Mucosa of stomach (tissue), 1 donor: ENCODE data around the gene C6orf132.

Experiments
- H3K27me3 ChIP-seq: one replicate; pipeline ENCODE4 v1.7.0; 2013; ENCODE audit warnings: mild to moderate bottlenecking, low read length; ENCODE audit not compliant: control insufficient read depth, insufficient read depth
- H3K36me3 ChIP-seq: one replicate; pipeline ENCODE4 v1.7.0; 2013; ENCODE audit warnings: low read length; ENCODE audit not compliant: control insufficient read depth, insufficient read depth
- H3K4me1 ChIP-seq: one replicate; pipeline ENCODE4 v1.7.0; 2013; ENCODE audit warnings: mild to moderate bottlenecking, low read length; ENCODE audit not compliant: control insufficient read depth, insufficient read depth
- H3K4me3 ChIP-seq: one replicate; pipeline ENCODE4 v1.7.0; 2013; ENCODE audit warnings: low read length
- H3K9ac ChIP-seq: one replicate; pipeline ENCODE4 v1.7.0; 2013; ENCODE audit warnings: mild to moderate bottlenecking, low read length, moderate library complexity
- H3K9me3 ChIP-seq: one replicate; pipeline ENCODE4 v1.7.0; 2013; ENCODE audit warnings: mild to moderate bottlenecking, low read length, moderate library complexity; ENCODE audit not compliant: control insufficient read depth
- donor health status: Pancreatic carcinoma.

The C6orf132 gene

DNA sequence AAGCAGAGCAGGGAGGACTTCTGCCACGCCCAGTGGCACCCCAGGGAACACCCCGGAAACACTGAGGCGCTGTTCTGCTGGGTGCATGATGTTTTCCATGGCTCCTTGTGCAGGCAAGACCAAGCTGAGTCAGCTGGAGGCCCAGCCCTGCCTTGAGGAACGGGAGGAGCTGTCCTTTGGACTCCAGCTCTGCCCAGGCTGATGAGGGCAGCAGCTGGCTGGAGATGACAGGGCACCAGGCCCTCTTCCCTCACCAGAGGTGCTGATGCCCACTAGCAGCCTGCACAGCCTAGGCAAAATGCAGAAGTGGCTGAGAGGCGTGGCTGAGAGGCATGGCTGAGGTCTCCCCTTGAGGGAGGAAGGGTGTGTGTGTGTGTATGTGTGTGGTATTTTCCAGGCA, 2.4 kb downstream of the C6orf132 start:
- no peaks in the 10 kb centered on the region for H3K27me3 ChIP-seq
- H3K9ac ChIP-seq: peak overlapping the region; percentile 98
- peaks cover 57% of the 10 kb centered on the region for H3K4me1 ChIP-seq
- peaks cover 4% of the 10 kb centered on the region for H3K36me3 ChIP-seq
- no peaks in the 10 kb centered on the region for H3K9me3 ChIP-seq
- peak overlapping the region; percentile 91 for H3K4me3 ChIP-seq

DNA sequence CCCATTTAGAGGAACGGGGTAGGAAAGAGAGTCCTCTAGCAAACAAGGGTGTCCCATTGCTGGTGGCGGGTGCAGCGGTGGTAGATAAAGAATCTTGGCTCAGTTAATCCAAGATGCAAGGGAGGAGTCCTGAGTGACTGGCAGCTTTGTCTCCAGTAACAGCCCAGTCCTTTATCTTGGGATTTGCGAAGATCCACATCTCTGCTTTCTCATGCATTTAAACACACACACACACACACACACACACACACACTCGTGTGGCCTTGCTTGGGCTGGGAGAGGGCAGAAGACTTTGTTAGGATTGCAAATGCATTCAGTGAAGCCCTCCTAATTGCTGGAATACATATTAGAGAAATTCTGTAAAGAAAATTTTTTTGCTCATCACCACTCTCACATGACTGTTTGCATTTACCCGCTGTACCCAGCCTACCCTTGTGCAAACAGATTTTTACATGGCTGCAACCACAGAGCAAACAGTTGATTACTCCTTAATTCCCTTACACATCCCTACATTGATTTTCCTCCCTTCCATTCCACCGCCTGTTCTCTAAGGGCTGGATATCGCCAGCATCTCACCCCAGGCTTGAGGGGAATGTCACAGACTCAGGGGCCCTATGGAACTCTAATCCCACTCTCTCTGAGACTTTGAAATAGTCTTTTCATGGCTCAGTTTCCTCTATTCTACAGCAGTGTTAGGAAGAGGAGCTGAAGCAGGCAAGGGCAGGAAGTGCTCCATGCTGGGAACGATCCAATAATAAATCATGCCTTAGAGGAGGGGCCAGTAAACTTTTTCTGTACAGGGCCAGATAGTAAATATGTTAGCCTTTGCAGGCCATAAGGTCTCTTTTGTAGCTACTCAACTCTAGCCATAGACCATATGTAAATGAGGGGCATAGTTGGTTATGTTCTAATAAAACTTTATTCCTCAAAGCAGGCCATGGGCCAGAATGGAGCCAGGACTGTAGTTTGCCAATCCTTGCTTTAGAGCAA, 3.5 kb downstream of the C6orf132 start:
- Histone ChIP-seq H3K9me3 (no peaks in the 10 kb centered on the region), H3K9ac (peak overlapping the region; percentile 31), H3K4me1 (peaks cover 66% of the 10 kb centered on the region), H3K36me3 (peaks cover 5% of the 10 kb centered on the region), H3K4me3 (peak overlapping the region; percentile 20), H3K27me3 (no peaks in the 10 kb centered on the region)

DNA sequence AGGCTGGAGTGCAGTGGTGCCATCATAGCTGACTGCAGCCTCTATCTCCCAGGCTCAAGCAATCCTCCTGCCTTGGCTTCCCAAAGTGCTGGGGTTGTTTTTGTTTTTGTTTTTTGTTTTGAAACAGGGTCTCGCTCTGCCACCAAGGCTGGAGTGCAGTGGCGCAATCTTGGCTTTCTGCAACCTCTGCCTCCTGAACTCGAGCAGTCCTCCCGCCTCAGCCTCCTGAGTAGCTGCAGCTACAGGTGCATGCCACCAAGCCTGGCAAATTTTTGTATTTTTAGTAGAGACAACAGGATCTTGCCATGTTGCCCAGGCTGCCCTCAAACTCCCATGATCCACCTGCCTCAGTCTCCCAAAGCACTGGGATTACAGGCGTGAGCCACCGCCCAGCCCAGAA, 4.2 kb downstream of the C6orf132 start:
- Histone ChIP-seq H3K9ac (peak overlapping the region; percentile 47), H3K27me3 (no peaks in the 10 kb centered on the region), H3K4me3 (no peak overlapping the region), H3K36me3 (peaks cover 7% of the 10 kb centered on the region), H3K4me1 (peaks cover 71% of the 10 kb centered on the region), H3K9me3 (no peaks in the 10 kb centered on the region)

- peak overlapping the region; percentile 19 for H3K4me3 ChIP-seq
- peak overlapping the region; percentile 86 for H3K9ac ChIP-seq
- H3K9me3 ChIP-seq: no peaks in the 10 kb centered on the region
- no peaks in the 10 kb centered on the region for H3K27me3 ChIP-seq
- peaks cover 73% of the 10 kb centered on the region for H3K4me1 ChIP-seq
- peaks cover 13% of the 10 kb centered on the region for H3K36me3 ChIP-seq
Observed at GRCh38 chr6:42137194-42137753, 5.1 kb downstream of the C6orf132 start.

GRCh38 chr6:42136508-42137193, 5.8 kb downstream of the C6orf132 start:
- H3K4me1 ChIP-seq: peaks cover 76% of the 10 kb centered on the region
- peak overlapping the region; percentile 19 for H3K4me3 ChIP-seq
- peaks cover 13% of the 10 kb centered on the region for H3K36me3 ChIP-seq
- no peaks in the 10 kb centered on the region for H3K9me3 ChIP-seq
- H3K9ac ChIP-seq: peak overlapping the region; percentile 86
- H3K27me3 ChIP-seq: no peaks in the 10 kb centered on the region

DNA sequence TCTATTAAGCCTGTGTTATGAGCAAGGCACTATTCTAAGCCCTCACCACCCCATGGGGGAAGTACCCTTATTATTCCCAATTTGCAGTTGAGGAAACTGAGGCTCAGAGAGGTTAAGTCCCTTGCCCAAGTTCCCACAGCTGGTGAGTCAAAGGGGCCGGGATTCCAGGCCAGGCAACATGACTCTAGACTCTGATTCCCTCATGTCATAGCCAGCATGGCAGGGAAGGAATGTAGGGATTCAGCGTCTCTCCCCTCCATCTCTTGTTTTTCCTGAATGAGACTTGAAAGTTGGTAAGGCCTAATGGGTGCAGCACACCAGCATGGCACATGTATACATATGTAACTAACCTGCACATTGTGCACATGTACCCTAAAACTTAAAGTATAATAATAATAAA, 6.7 kb downstream of the C6orf132 start:
- Histone ChIP-seq H3K4me3 (no peak overlapping the region), H3K9ac (peak overlapping the region; percentile 48), H3K36me3 (peaks cover 13% of the 10 kb centered on the region), H3K4me1 (peaks cover 81% of the 10 kb centered on the region), H3K27me3 (no peaks in the 10 kb centered on the region), H3K9me3 (no peaks in the 10 kb centered on the region)

- Histone ChIP-seq H3K4me3 (no peak overlapping the region), H3K27me3 (no peaks in the 10 kb centered on the region), H3K9me3 (no peaks in the 10 kb centered on the region), H3K9ac (peak overlapping the region; percentile 48), H3K36me3 (peaks cover 13% of the 10 kb centered on the region), H3K4me1 (peaks cover 76% of the 10 kb centered on the region)
Observed at GRCh38 chr6:42135161-42135560, 7.3 kb downstream of the C6orf132 start.

DNA sequence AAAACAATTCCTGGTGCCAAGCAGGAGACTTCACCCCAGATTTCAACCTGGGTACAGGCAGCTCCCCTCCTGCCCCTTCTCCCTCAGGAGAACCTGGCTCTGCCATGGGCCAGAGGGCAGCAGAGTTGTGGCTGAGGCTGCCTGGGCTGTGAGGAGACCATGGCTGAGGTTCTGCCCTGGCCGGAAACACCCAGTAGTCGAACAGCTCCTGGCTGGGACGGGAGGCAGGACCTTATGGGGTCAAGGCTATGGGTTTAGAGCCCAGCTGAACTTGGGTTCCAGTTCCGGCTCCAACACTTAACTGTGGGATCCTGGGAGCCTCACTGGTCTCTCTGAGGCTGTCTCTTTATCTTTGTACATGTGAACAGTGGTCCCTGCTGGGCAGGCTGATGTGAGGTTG, 8.5 kb downstream of the C6orf132 start:
- no peaks in the 10 kb centered on the region for H3K27me3 ChIP-seq
- H3K36me3 ChIP-seq: peaks cover 13% of the 10 kb centered on the region
- H3K4me1 ChIP-seq: peaks cover 70% of the 10 kb centered on the region
- H3K9ac ChIP-seq: peak overlapping the region; percentile 22
- H3K9me3 ChIP-seq: no peaks in the 10 kb centered on the region
- H3K4me3 ChIP-seq: no peak overlapping the region

- peaks cover 55% of the 10 kb centered on the region for H3K4me1 ChIP-seq
- H3K4me3 ChIP-seq: no peak overlapping the region
- peaks cover 21% of the 10 kb centered on the region for H3K36me3 ChIP-seq
- H3K9me3 ChIP-seq: no peaks in the 10 kb centered on the region
- H3K9ac ChIP-seq: no peak overlapping the region
- H3K27me3 ChIP-seq: no peaks in the 10 kb centered on the region
Observed at GRCh38 chr6:42131531-42131930, 10.9 kb downstream of the C6orf132 start.

- H3K27me3 ChIP-seq: no peaks in the 10 kb centered on the region
- H3K4me3 ChIP-seq: no peak overlapping the region
- peaks cover 53% of the 10 kb centered on the region for H3K4me1 ChIP-seq
- no peak overlapping the region for H3K9ac ChIP-seq
- peaks cover 29% of the 10 kb centered on the region for H3K36me3 ChIP-seq
- no peaks in the 10 kb centered on the region for H3K9me3 ChIP-seq
Observed at GRCh38 chr6:42129360-42129676, 13.1 kb downstream of the C6orf132 start.

- H3K9ac ChIP-seq: no peak overlapping the region
- H3K27me3 ChIP-seq: no peaks in the 10 kb centered on the region
- H3K36me3 ChIP-seq: peaks cover 30% of the 10 kb centered on the region
- no peaks in the 10 kb centered on the region for H3K9me3 ChIP-seq
- peaks cover 54% of the 10 kb centered on the region for H3K4me1 ChIP-seq
- no peak overlapping the region for H3K4me3 ChIP-seq
Observed at GRCh38 chr6:42128460-42129359, 13.7 kb downstream of the C6orf132 start.
